ENCODE results near the gene DNAJB7.
"Not testable (repeated sequence)": the region's sequence is repeated elsewhere in the genome, so short reads cannot be mapped to it uniquely, and the experiment has no call there.

Gene DNAJB7

GRCh38 chr22:40867109-40867508, 5.2 kb upstream of the DNAJB7 start:
- H3K4me3 ChIP-seq (ENCODE audit: low read depth, low read length): no peak overlapping the region
- no peak overlapping the region for H3K9ac ChIP-seq (ENCODE audit: low read depth, low read length)
- H3K9me3 ChIP-seq (ENCODE audit: control insufficient read depth, insufficient read depth, low read length): no peaks in the 10 kb centered on the region
- H3K27me3 ChIP-seq (ENCODE audit: control insufficient read depth, insufficient read depth, low read length): no peaks in the 10 kb centered on the region
- no peaks in the 10 kb centered on the region for H3K4me1 ChIP-seq (ENCODE audit: control insufficient read depth, insufficient read depth, low read length)
- no peaks in the 10 kb centered on the region for H3K36me3 ChIP-seq (ENCODE audit: control insufficient read depth, insufficient read depth, low read length)

- no peak overlapping the region for H3K9ac ChIP-seq (ENCODE audit: low read depth, low read length)
- H3K4me1 ChIP-seq (ENCODE audit: control insufficient read depth, insufficient read depth, low read length): no peaks in the 10 kb centered on the region
- H3K4me3 ChIP-seq (ENCODE audit: low read depth, low read length): no peak overlapping the region
- H3K36me3 ChIP-seq (ENCODE audit: control insufficient read depth, insufficient read depth, low read length): no peaks in the 10 kb centered on the region
- no peaks in the 10 kb centered on the region for H3K9me3 ChIP-seq (ENCODE audit: control insufficient read depth, insufficient read depth, low read length)
- H3K27me3 ChIP-seq (ENCODE audit: control insufficient read depth, insufficient read depth, low read length): no peaks in the 10 kb centered on the region
Observed at GRCh38 chr22:40862537-40862936, 624 bp upstream of the DNAJB7 start.

GRCh38 chr22:40857309-40857855, 4.5 kb downstream of the DNAJB7 start:
- Histone ChIP-seq H3K9ac (ENCODE audit: low read depth, low read length) (peak overlapping the region; percentile 98), H3K9me3 (ENCODE audit: control insufficient read depth, insufficient read depth, low read length) (no peaks in the 10 kb centered on the region), H3K4me1 (ENCODE audit: control insufficient read depth, insufficient read depth, low read length) (no peaks in the 10 kb centered on the region), H3K4me3 (ENCODE audit: low read depth, low read length) (peak overlapping the region; percentile 81), H3K36me3 (ENCODE audit: control insufficient read depth, insufficient read depth, low read length) (no peaks in the 10 kb centered on the region), H3K27me3 (ENCODE audit: control insufficient read depth, insufficient read depth, low read length) (no peaks in the 10 kb centered on the region)

- Histone ChIP-seq H3K9me3 (ENCODE audit: control insufficient read depth, insufficient read depth, low read length) (no peaks in the 10 kb centered on the region), H3K27me3 (ENCODE audit: control insufficient read depth, insufficient read depth, low read length) (no peaks in the 10 kb centered on the region), H3K9ac (ENCODE audit: low read depth, low read length) (peak within 1 kb of the TSS; percentile 98), H3K4me3 (ENCODE audit: low read depth, low read length) (peak within 1 kb of the TSS; percentile 81), H3K36me3 (ENCODE audit: control insufficient read depth, insufficient read depth, low read length) (no peaks in the 10 kb centered on the region), H3K4me1 (ENCODE audit: control insufficient read depth, insufficient read depth, low read length) (no peaks in the 10 kb centered on the region)
Observed at GRCh38 chr22:40856513-40857308, 5.2 kb downstream of the DNAJB7 start, which contains the start of the genes ST13 and XPNPEP3. Gene ST13, minus strand, starts transcription at chr22:40856639. Its CDS starts 99 bp downstream, at chr22:40856540. Gene XPNPEP3, plus strand, starts transcription at chr22:40857148. Its CDS starts 34 bp downstream, at chr22:40857182.

- Histone ChIP-seq H3K4me1 (ENCODE audit: control insufficient read depth, insufficient read depth, low read length) (no peaks in the 10 kb centered on the region), H3K4me3 (ENCODE audit: low read depth, low read length) (peak overlapping the region; percentile 81), H3K9me3 (ENCODE audit: control insufficient read depth, insufficient read depth, low read length) (no peaks in the 10 kb centered on the region), H3K9ac (ENCODE audit: low read depth, low read length) (peak overlapping the region; percentile 98), H3K27me3 (ENCODE audit: control insufficient read depth, insufficient read depth, low read length) (no peaks in the 10 kb centered on the region), H3K36me3 (ENCODE audit: control insufficient read depth, insufficient read depth, low read length) (no peaks in the 10 kb centered on the region)
Observed at GRCh38 chr22:40855979-40856512, 5.9 kb downstream of the DNAJB7 start.

GRCh38 chr22:40855071-40855978, 6.6 kb downstream of the DNAJB7 start:
- Histone ChIP-seq H3K36me3 (ENCODE audit: control insufficient read depth, insufficient read depth, low read length) (no peaks in the 10 kb centered on the region), H3K27me3 (ENCODE audit: control insufficient read depth, insufficient read depth, low read length) (no peaks in the 10 kb centered on the region), H3K4me1 (ENCODE audit: control insufficient read depth, insufficient read depth, low read length) (no peaks in the 10 kb centered on the region), H3K9ac (ENCODE audit: low read depth, low read length) (peak overlapping the region; percentile 98), H3K4me3 (ENCODE audit: low read depth, low read length) (peak overlapping the region; percentile 81), H3K9me3 (ENCODE audit: control insufficient read depth, insufficient read depth, low read length) (no peaks in the 10 kb centered on the region)

- Histone ChIP-seq H3K4me1 (ENCODE audit: control insufficient read depth, insufficient read depth, low read length) (no peaks in the 10 kb centered on the region), H3K9me3 (ENCODE audit: control insufficient read depth, insufficient read depth, low read length) (no peaks in the 10 kb centered on the region), H3K4me3 (ENCODE audit: low read depth, low read length) (no peak overlapping the region), H3K27me3 (ENCODE audit: control insufficient read depth, insufficient read depth, low read length) (no peaks in the 10 kb centered on the region), H3K36me3 (ENCODE audit: control insufficient read depth, insufficient read depth, low read length) (no peaks in the 10 kb centered on the region), H3K9ac (ENCODE audit: low read depth, low read length) (no peak overlapping the region)
Observed at GRCh38 chr22:40853961-40854360, 8.0 kb downstream of the DNAJB7 start.

GRCh38 chr22:40853333-40853732, 8.6 kb downstream of the DNAJB7 start:
- H3K4me3 ChIP-seq (ENCODE audit: low read depth, low read length): no peak overlapping the region
- H3K4me1 ChIP-seq (ENCODE audit: control insufficient read depth, insufficient read depth, low read length): no peaks in the 10 kb centered on the region
- no peak overlapping the region for H3K9ac ChIP-seq (ENCODE audit: low read depth, low read length)
- peaks cover under 1% of the 10 kb centered on the region for H3K36me3 ChIP-seq (ENCODE audit: control insufficient read depth, insufficient read depth, low read length)
- no peaks in the 10 kb centered on the region for H3K9me3 ChIP-seq (ENCODE audit: control insufficient read depth, insufficient read depth, low read length)
- H3K27me3 ChIP-seq (ENCODE audit: control insufficient read depth, insufficient read depth, low read length): no peaks in the 10 kb centered on the region

- H3K4me3 ChIP-seq (ENCODE audit: low read depth, low read length); H3K4me1 ChIP-seq (ENCODE audit: control insufficient read depth, insufficient read depth, low read length); H3K9ac ChIP-seq (ENCODE audit: low read depth, low read length); H3K27me3 ChIP-seq (ENCODE audit: control insufficient read depth, insufficient read depth, low read length); H3K9me3 ChIP-seq (ENCODE audit: control insufficient read depth, insufficient read depth, low read length): not testable (repeated sequence)
- H3K36me3 ChIP-seq (ENCODE audit: control insufficient read depth, insufficient read depth, low read length): peaks cover 21% of the 10 kb centered on the region
Observed at GRCh38 chr22:40845816-40846215, 16.1 kb downstream of the DNAJB7 start.

- Histone ChIP-seq H3K4me3 (ENCODE audit: low read depth, low read length) (no peak overlapping the region), H3K9ac (ENCODE audit: low read depth, low read length) (no peak overlapping the region), H3K9me3 (ENCODE audit: control insufficient read depth, insufficient read depth, low read length) (no peaks in the 10 kb centered on the region), H3K27me3 (ENCODE audit: control insufficient read depth, insufficient read depth, low read length) (no peaks in the 10 kb centered on the region), H3K4me1 (ENCODE audit: control insufficient read depth, insufficient read depth, low read length) (no peaks in the 10 kb centered on the region), H3K36me3 (ENCODE audit: control insufficient read depth, insufficient read depth, low read length) (peaks cover 28% of the 10 kb centered on the region)
Observed at GRCh38 chr22:40844951-40845350, 17.0 kb downstream of the DNAJB7 start.

- no peaks in the 10 kb centered on the region for H3K4me1 ChIP-seq (ENCODE audit: control insufficient read depth, insufficient read depth, low read length)
- H3K36me3 ChIP-seq (ENCODE audit: control insufficient read depth, insufficient read depth, low read length): peaks cover 32% of the 10 kb centered on the region
- H3K4me3 ChIP-seq (ENCODE audit: low read depth, low read length): no peak overlapping the region
- H3K9ac ChIP-seq (ENCODE audit: low read depth, low read length): no peak overlapping the region
- no peaks in the 10 kb centered on the region for H3K9me3 ChIP-seq (ENCODE audit: control insufficient read depth, insufficient read depth, low read length)
- H3K27me3 ChIP-seq (ENCODE audit: control insufficient read depth, insufficient read depth, low read length): no peaks in the 10 kb centered on the region
Observed at GRCh38 chr22:40838486-40838885, 23.4 kb downstream of the DNAJB7 start.
